Skeletal muscle satellite cell (primary cell): ENCODE data around the gene SMOC2.

Experiments used
- H3K27me3 ChIP-seq: 2 replicates; pipeline ENCODE4 v1.7.0; 2013; ENCODE audit warnings: low read length; ENCODE audit not compliant: control insufficient read depth, insufficient read depth
- H3K36me3 ChIP-seq: 2 replicates; pipeline ENCODE4 v1.7.0; 2013; ENCODE audit warnings: mild to moderate bottlenecking, control low read depth, low read length; ENCODE audit not compliant: insufficient read depth
- H3K4me1 ChIP-seq: 2 replicates; pipeline ENCODE4 v1.7.0; 2013; ENCODE audit warnings: low read length; ENCODE audit not compliant: control insufficient read depth, insufficient read depth
- H3K4me2 ChIP-seq: 2 replicates; pipeline ENCODE4 v1.7.0; 2013; ENCODE audit warnings: mild to moderate bottlenecking, low read length
- H3K4me3 ChIP-seq: 2 replicates; pipeline ENCODE4 v1.7.0; 2013; ENCODE audit warnings: low read length
- H3K9ac ChIP-seq: 2 replicates; pipeline ENCODE4 v1.7.0; 2013; ENCODE audit warnings: mild to moderate bottlenecking, low read depth, low read length, moderate library complexity
- H3K9me3 ChIP-seq: replicated peaks from 2 replicates; pipeline ENCODE4 v1.7.0; 2013; ENCODE audit warnings: mild to moderate bottlenecking, control low read depth, low read length

The SMOC2 gene

GRCh38 chr6:168507730-168508129 is 66.7 kb downstream of the SMOC2 start:
- Histone ChIP-seq H3K4me2 (no peak overlapping the region), H3K4me3 (no peak overlapping the region), H3K9me3 (peaks cover 2% of the 10 kb centered on the region), H3K36me3 (no peaks in the 10 kb centered on the region), H3K9ac (no peak overlapping the region), H3K27me3 (no peaks in the 10 kb centered on the region), H3K4me1 (no peaks in the 10 kb centered on the region)

GRCh38 chr6:168508903-168509302 is 67.9 kb downstream of the SMOC2 start:
- Histone ChIP-seq H3K27me3 (no peaks in the 10 kb centered on the region), H3K9ac (no peak overlapping the region), H3K4me2 (no peak overlapping the region), H3K4me3 (no peak overlapping the region), H3K36me3 (no peaks in the 10 kb centered on the region), H3K9me3 (peaks cover 2% of the 10 kb centered on the region), H3K4me1 (no peaks in the 10 kb centered on the region)

- Histone ChIP-seq H3K9ac (no peak overlapping the region), H3K27me3 (no peaks in the 10 kb centered on the region), H3K9me3 (peaks cover 16% of the 10 kb centered on the region), H3K4me1 (no peaks in the 10 kb centered on the region), H3K4me3 (no peak overlapping the region), H3K4me2 (no peak overlapping the region), H3K36me3 (no peaks in the 10 kb centered on the region)
Measured at GRCh38 chr6:168513766-168514165, 72.8 kb downstream of the SMOC2 start.

GRCh38 chr6:168514216-168514615 is 73.2 kb downstream of the SMOC2 start:
- Histone ChIP-seq H3K36me3 (no peaks in the 10 kb centered on the region), H3K4me3 (no peak overlapping the region), H3K4me2 (no peak overlapping the region), H3K4me1 (no peaks in the 10 kb centered on the region), H3K9me3 (peaks cover 20% of the 10 kb centered on the region), H3K27me3 (no peaks in the 10 kb centered on the region), H3K9ac (no peak overlapping the region)

- no peak overlapping the region for H3K9ac ChIP-seq
- no peak overlapping the region for H3K4me2 ChIP-seq
- H3K27me3 ChIP-seq: no peaks in the 10 kb centered on the region
- H3K9me3 ChIP-seq: peaks cover 21% of the 10 kb centered on the region
- no peaks in the 10 kb centered on the region for H3K4me1 ChIP-seq
- H3K4me3 ChIP-seq: no peak overlapping the region
- H3K36me3 ChIP-seq: no peaks in the 10 kb centered on the region
Measured at GRCh38 chr6:168515376-168515775, 74.4 kb downstream of the SMOC2 start.

- peaks cover 23% of the 10 kb centered on the region for H3K9me3 ChIP-seq
- H3K36me3 ChIP-seq: no peaks in the 10 kb centered on the region
- H3K4me1 ChIP-seq: no peaks in the 10 kb centered on the region
- H3K4me3 ChIP-seq: no peak overlapping the region
- no peak overlapping the region for H3K9ac ChIP-seq
- H3K27me3 ChIP-seq: no peaks in the 10 kb centered on the region
- no peak overlapping the region for H3K4me2 ChIP-seq
Measured at GRCh38 chr6:168516944-168517741, 76.2 kb downstream of the SMOC2 start.

GRCh38 chr6:168517742-168518347 is 76.9 kb downstream of the SMOC2 start:
- Histone ChIP-seq H3K9me3 (peaks cover 24% of the 10 kb centered on the region), H3K4me2 (no peak overlapping the region), H3K4me3 (no peak overlapping the region), H3K27me3 (no peaks in the 10 kb centered on the region), H3K9ac (no peak overlapping the region), H3K4me1 (no peaks in the 10 kb centered on the region), H3K36me3 (no peaks in the 10 kb centered on the region)

GRCh38 chr6:168518348-168518745 is 77.4 kb downstream of the SMOC2 start:
- Histone ChIP-seq H3K4me2 (no peak overlapping the region), H3K4me3 (no peak overlapping the region), H3K9me3 (peaks cover 24% of the 10 kb centered on the region), H3K27me3 (no peaks in the 10 kb centered on the region), H3K36me3 (no peaks in the 10 kb centered on the region), H3K9ac (no peak overlapping the region), H3K4me1 (no peaks in the 10 kb centered on the region)

- H3K4me1 ChIP-seq: no peaks in the 10 kb centered on the region
- no peak overlapping the region for H3K4me2 ChIP-seq
- H3K9me3 ChIP-seq: peaks cover 24% of the 10 kb centered on the region
- H3K4me3 ChIP-seq: no peak overlapping the region
- H3K9ac ChIP-seq: no peak overlapping the region
- H3K36me3 ChIP-seq: no peaks in the 10 kb centered on the region
- H3K27me3 ChIP-seq: no peaks in the 10 kb centered on the region
Measured at GRCh38 chr6:168518867-168519266, 77.9 kb downstream of the SMOC2 start.

- no peaks in the 10 kb centered on the region for H3K4me1 ChIP-seq
- no peak overlapping the region for H3K4me3 ChIP-seq
- H3K9me3 ChIP-seq: peaks cover 24% of the 10 kb centered on the region
- no peaks in the 10 kb centered on the region for H3K27me3 ChIP-seq
- H3K36me3 ChIP-seq: no peaks in the 10 kb centered on the region
- H3K9ac ChIP-seq: no peak overlapping the region
- H3K4me2 ChIP-seq: no peak overlapping the region
Measured at GRCh38 chr6:168520233-168520632, 79.2 kb downstream of the SMOC2 start.

- Histone ChIP-seq H3K9ac (no peak overlapping the region), H3K9me3 (peaks cover 21% of the 10 kb centered on the region), H3K27me3 (no peaks in the 10 kb centered on the region), H3K36me3 (no peaks in the 10 kb centered on the region), H3K4me3 (no peak overlapping the region), H3K4me2 (no peak overlapping the region), H3K4me1 (no peaks in the 10 kb centered on the region)
Measured at GRCh38 chr6:168524571-168525001, 83.6 kb downstream of the SMOC2 start.

- no peaks in the 10 kb centered on the region for H3K36me3 ChIP-seq
- no peak overlapping the region for H3K4me3 ChIP-seq
- H3K4me2 ChIP-seq: no peak overlapping the region
- no peak overlapping the region for H3K9ac ChIP-seq
- H3K4me1 ChIP-seq: no peaks in the 10 kb centered on the region
- peaks cover 21% of the 10 kb centered on the region for H3K9me3 ChIP-seq
- H3K27me3 ChIP-seq: no peaks in the 10 kb centered on the region
Measured at GRCh38 chr6:168525114-168525513, 84.1 kb downstream of the SMOC2 start.
